ENCODE results near the gene FAM193B.

GRCh38 chr5:177482359-177482795 is 72.0 kb downstream of the FAM193B start:
- no peak for TF ChIP-seq MEF2A (IDR thresholded peaks at IDR 0.05; ENCODE audit: borderline replicate concordance, low read depth)
- no peak for TF ChIP-seq EZH2phosphoT487 (IDR thresholded peaks at IDR 0.05; ENCODE audit: borderline replicate concordance, low read depth)
- TF ChIP-seq RCOR1 (IDR thresholded peaks at IDR 0.05; ENCODE audit: low read length): no peak
- no peak for TF ChIP-seq NRF1 (IDR thresholded peaks at IDR 0.05; ENCODE audit: low read depth, low read length)
- TF ChIP-seq MXI1 (IDR thresholded peaks at IDR 0.05; ENCODE audit: low read depth, low read length): no peak
- TF ChIP-seq TEAD4 (IDR thresholded peaks at IDR 0.05; ENCODE audit: borderline replicate concordance, insufficient read depth): no peak
- no peak for TF ChIP-seq CTCF (IDR thresholded peaks at IDR 0.05)
- no peak for TF ChIP-seq MAX (IDR thresholded peaks at IDR 0.05; ENCODE audit: low read depth)
- no peak; the same call in 1 of the 2 replicates for TF ChIP-seq POLR2AphosphoS5 (IDR thresholded peaks at IDR 0.05; ENCODE audit: low read depth, low read length)
